Fibroblast of lung (primary cell): ENCODE results near the gene IGFBP5. TPM values are rescaled to one million over a fixed set of nuclear protein-coding genes. Genes with fewer than 3 reads are reported as not detected.

Source experiments
- DNase-seq, 2 donors: peaks; one replicate each; pipeline versions ENCODE4 v3.0.0 to v3.0.0-alpha.2; 2010; ENCODE audit warnings: low read depth in 2 of 2
- H2AFZ ChIP-seq: 2 replicates; pipeline ENCODE4 v1.5.1; 2012; ENCODE audit warnings: low read length, control low read depth, inconsistent platforms
- H3K27ac ChIP-seq: 2 replicates; pipeline ENCODE4 v1.5.1; 2011; ENCODE audit warnings: low read length, control low read depth; ENCODE audit not compliant: insufficient read depth
- H3K27me3 ChIP-seq: 2 replicates; pipeline ENCODE4 v1.5.1; 2011; ENCODE audit warnings: mild to moderate bottlenecking, low read length; ENCODE audit not compliant: control insufficient read depth, insufficient read depth
- H3K36me3 ChIP-seq: 2 replicates; pipeline ENCODE4 v1.5.1; 2011; ENCODE audit warnings: low read length; ENCODE audit not compliant: control insufficient read depth, insufficient read depth
- H3K4me1 ChIP-seq: 2 replicates; pipeline ENCODE4 v1.5.1; 2011; ENCODE audit warnings: low read length; ENCODE audit not compliant: control insufficient read depth, insufficient read depth; ENCODE audit errors: extremely low read depth
- H3K4me2 ChIP-seq: 2 replicates; pipeline ENCODE4 v1.5.1; 2011; ENCODE audit warnings: low read length, control low read depth; ENCODE audit not compliant: insufficient read depth; ENCODE audit errors: extremely low read depth
- H3K4me3 ChIP-seq, 4 experiments: fragments of 200-600 bp in 1 of 4; sonication (generic) in 1 of 4; replicated peaks in 1 of 4; 2 replicates each; pipeline ENCODE4 v1.5.1; 2011 to 2016; ENCODE audit warnings: low read length in 4 of 4, low read depth in 3 of 4, mild to moderate bottlenecking in 3 of 4, control low read depth in 2 of 4, inconsistent platforms in 1 of 4, mixed read lengths in 1 of 4; ENCODE audit not compliant: insufficient read depth in 1 of 4; ENCODE audit errors: control extremely low read depth in 1 of 4
- H3K79me2 ChIP-seq: 2 replicates; pipeline ENCODE4 v1.5.1; 2012; ENCODE audit warnings: mild to moderate bottlenecking, low read length, inconsistent platforms; ENCODE audit not compliant: control insufficient read depth, insufficient read depth
- H3K9ac ChIP-seq: 2 replicates; pipeline ENCODE4 v1.5.1; 2011; ENCODE audit warnings: mild to moderate bottlenecking, low read length, control low read depth; ENCODE audit not compliant: insufficient read depth
- H3K9me3 ChIP-seq: 2 replicates; pipeline ENCODE4 v1.5.1; 2012; ENCODE audit warnings: low read depth, low read length; ENCODE audit not compliant: control insufficient read depth, insufficient read depth
- H4K20me1 ChIP-seq: 2 replicates; pipeline ENCODE4 v1.5.1; 2011; ENCODE audit warnings: low read length; ENCODE audit not compliant: control insufficient read depth, insufficient read depth; ENCODE audit errors: extremely low read depth
- CTCF ChIP-seq, 2 donors: IDR thresholded peaks in 1 of 2; conservative IDR thresholded peaks in 1 of 2; 1 replicate in 1 of 2; 2 replicates in 1 of 2; pipeline ENCODE4 v1.5.1; 2011 to 2012; ENCODE audit warnings: low read length in 2 of 2, control low read depth in 1 of 2, inconsistent platforms in 1 of 2, low read depth in 1 of 2, mild to moderate bottlenecking in 1 of 2
- EZH2 ChIP-seq: IDR thresholded peaks from 2 replicates; pipeline ENCODE4 v1.5.1; 2012; ENCODE audit warnings: low read length, control low read depth, mild to moderate bottlenecking; ENCODE audit errors: missing control alignments
- polyA plus RNA-seq, 2 donors: library from polyadenylated mRNA; depleted of rRNA in 1 of 2; stranded (reverse) in 1 of 2; unstranded in 1 of 2; fragments of >200 nt; gene quantifications; 2 replicates each; pipeline ENCODE4 v1.2.1, GENCODE V29; 2011 to 2012; ENCODE audit warnings: missing spikeins in 1 of 2
- total RNA-seq: library from RNA; depleted of rRNA; stranded (reverse); fragments of >200 nt; gene quantifications from 2 replicates; pipeline ENCODE4 v1.2.1, GENCODE V29; 2014

The IGFBP5 gene
- total and polyA plus RNA-seq, 2 donors (not counting 1 experiment from before 2014, with no cell fraction given): 1,100 to 2,607 TPM

- no peak overlapping the region for H3K4me3 ChIP-seq
- H4K20me1 ChIP-seq: no peaks in the 10 kb centered on the region
- no peak overlapping the region for H3K27ac ChIP-seq
- H3K4me2 ChIP-seq: no peak overlapping the region
- peaks cover 3% of the 10 kb centered on the region for H3K27me3 ChIP-seq
- H3K79me2 ChIP-seq: no peaks in the 10 kb centered on the region
- no peak overlapping the region for H2AFZ ChIP-seq
- H3K4me1 ChIP-seq: no peaks in the 10 kb centered on the region
- DNase-seq: no peak
- H3K36me3 ChIP-seq: no peaks in the 10 kb centered on the region
- H3K9me3 ChIP-seq: no peaks in the 10 kb centered on the region
- no peak overlapping the region for H3K9ac ChIP-seq
- TF ChIP-seq EZH2 (no peak), CTCF (conservative IDR thresholded peaks at IDR 0.05 in 1 of 2, IDR thresholded peaks at IDR 0.05 in 1 of 2; ENCODE audit: low read depth in 1 of 2, low read length in 2 of 2) (no peak)
Measured at GRCh38 chr2:216657980-216658379, 37.4 kb downstream of the IGFBP5 start.

- TF ChIP-seq EZH2: no peak
- TF ChIP-seq CTCF (conservative IDR thresholded peaks at IDR 0.05 in 1 of 2, IDR thresholded peaks at IDR 0.05 in 1 of 2; ENCODE audit: low read depth in 1 of 2, low read length in 2 of 2): no peak
- no peaks in the 10 kb centered on the region for H3K79me2 ChIP-seq
- H3K4me2 ChIP-seq: no peak overlapping the region
- DNase-seq: peak in 1 of 2 donors; percentile 46
- H3K9ac ChIP-seq: no peak overlapping the region
- H3K27me3 ChIP-seq: peaks cover 3% of the 10 kb centered on the region
- no peak overlapping the region for H3K27ac ChIP-seq
- H3K4me1 ChIP-seq: no peaks in the 10 kb centered on the region
- no peak overlapping the region for H2AFZ ChIP-seq
- no peaks in the 10 kb centered on the region for H4K20me1 ChIP-seq
- no peak overlapping the region for H3K4me3 ChIP-seq
- H3K36me3 ChIP-seq: no peaks in the 10 kb centered on the region
- no peaks in the 10 kb centered on the region for H3K9me3 ChIP-seq
Measured at GRCh38 chr2:216657086-216657855, 38.1 kb downstream of the IGFBP5 start.

GRCh38 chr2:216654528-216655052, 40.8 kb downstream of the IGFBP5 start:
- Histone ChIP-seq H3K79me2 (no peaks in the 10 kb centered on the region), H3K9ac (no peak overlapping the region), H2AFZ (no peak overlapping the region), H3K4me3 (no peak overlapping the region), H3K9me3 (no peaks in the 10 kb centered on the region), H4K20me1 (no peaks in the 10 kb centered on the region), H3K27me3 (peaks cover 4% of the 10 kb centered on the region), H3K36me3 (no peaks in the 10 kb centered on the region), H3K27ac (no peak overlapping the region), H3K4me1 (no peaks in the 10 kb centered on the region), H3K4me2 (no peak overlapping the region)
- TF ChIP-seq EZH2 (no peak), CTCF (conservative IDR thresholded peaks at IDR 0.05 in 1 of 2, IDR thresholded peaks at IDR 0.05 in 1 of 2; ENCODE audit: low read depth in 1 of 2, low read length in 2 of 2) (no peak)
- DNase-seq: no peak
